SK-N-MC (cell line): ENCODE data around the gene COL17A1.

Experiments used
- DNase-seq: peaks from one replicate; pipeline ENCODE4 v3.0.0-alpha.2; 2011; ENCODE audit warnings: low read depth, low spot score
- H3K27ac ChIP-seq: fragments of 200-600 bp; sonication (generic); 2 replicates; pipeline ENCODE4 v1.5.1; 2016; ENCODE audit warnings: mixed run types
- H3K36me3 ChIP-seq: fragments of 200-600 bp; sonication (generic); 2 replicates; pipeline ENCODE4 v1.6.1; 2017; ENCODE audit warnings: antibody characterized with exemption, low read length, mixed read lengths; ENCODE audit not compliant: insufficient read depth
- H3K4me3 ChIP-seq: fragments of 200-600 bp; sonication (generic); 2 replicates; pipeline ENCODE4 v1.5.1; 2016
- H3K9ac ChIP-seq: fragments of 200-600 bp; sonication (generic); 2 replicates; pipeline ENCODE4 v1.8.0; 2017; ENCODE audit warnings: mixed run types, mixed read lengths; ENCODE audit not compliant: insufficient read length
- H3K9me3 ChIP-seq: fragments of 200-600 bp; sonication (generic); 2 replicates; pipeline ENCODE4 v1.6.1; 2017; ENCODE audit warnings: low read depth, mild to moderate bottlenecking, antibody characterized with exemption, low read length, moderate library complexity, mixed read lengths
- EZH2 ChIP-seq: fragments of 200-600 bp; sonication (generic); IDR thresholded peaks from one replicate; pipeline ENCODE4 v1.6.1; 2017; ENCODE audit warnings: antibody characterized with exemption
- FOXP2 ChIP-seq: optimal IDR thresholded peaks from 2 replicates; pipeline ENCODE3; 2011; ENCODE audit warnings: mild to moderate bottlenecking, moderate library complexity; ENCODE audit not compliant: insufficient read depth; ENCODE audit errors: extremely low read length, control extremely low read depth
- POLR2AphosphoS5 ChIP-seq: IDR thresholded peaks from 2 replicates; pipeline ENCODE4 v1.6.1; 2012; ENCODE audit warnings: mild to moderate bottlenecking, low read depth, low read length, borderline replicate concordance

Gene COL17A1

GRCh38 chr10:104028823-104029520 lies 56.7 kb downstream of the COL17A1 start:
- TF ChIP-seq FOXP2: no peak
- TF ChIP-seq POLR2AphosphoS5: no peak
- TF ChIP-seq EZH2: no peak
- Histone ChIP-seq H3K36me3 (peaks cover under 1% of the 10 kb centered on the region; the same call in 1 of the 2 replicates), H3K27ac (no peak overlapping the region), H3K4me3 (no peak overlapping the region), H3K9me3 (no peaks in the 10 kb centered on the region), H3K9ac (no peak overlapping the region)
- DNase-seq: no peak

GRCh38 chr10:104028146-104028545 lies 57.5 kb downstream of the COL17A1 start:
- TF ChIP-seq FOXP2 (no peak), POLR2AphosphoS5 (no peak), EZH2 (no peak)
- no peak for DNase-seq
- no peaks in the 10 kb centered on the region for H3K9me3 ChIP-seq
- no peak overlapping the region for H3K4me3 ChIP-seq
- no peak overlapping the region for H3K27ac ChIP-seq
- H3K36me3 ChIP-seq: peaks cover 7% of the 10 kb centered on the region; the same call in 1 of the 2 replicates
- no peak overlapping the region for H3K9ac ChIP-seq

GRCh38 chr10:104026762-104027161 lies 58.9 kb downstream of the COL17A1 start:
- Histone ChIP-seq H3K27ac (no peak overlapping the region), H3K9me3 (no peaks in the 10 kb centered on the region), H3K4me3 (no peak overlapping the region), H3K36me3 (peaks cover 7% of the 10 kb centered on the region; the same call in 1 of the 2 replicates), H3K9ac (no peak overlapping the region)
- DNase-seq: no peak
- TF ChIP-seq EZH2: no peak
- no peak for TF ChIP-seq POLR2AphosphoS5

DNA sequence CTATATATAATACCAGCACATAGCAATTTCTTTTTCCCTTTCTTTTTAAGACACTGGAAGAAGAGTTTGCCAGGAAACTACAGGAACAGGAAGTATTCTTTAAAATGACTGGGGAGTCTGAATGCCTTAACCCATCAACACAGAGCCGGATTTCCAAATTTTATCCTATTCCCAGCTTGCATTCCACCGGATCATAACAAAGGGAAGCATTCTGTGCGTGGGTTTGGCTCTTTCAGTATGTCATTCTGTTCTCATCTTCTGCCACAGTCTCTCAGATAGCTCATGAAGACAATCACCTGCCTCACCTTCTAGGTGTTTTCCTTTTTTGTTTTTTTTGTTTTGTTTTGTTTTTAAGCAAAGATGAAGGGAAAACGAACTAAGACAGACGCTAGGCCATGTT lies 60.2 kb downstream of the COL17A1 start:
- DNase-seq: no peak
- no peak for TF ChIP-seq FOXP2
- no peak for TF ChIP-seq POLR2AphosphoS5
- no peak for TF ChIP-seq EZH2
- H3K9me3 ChIP-seq: no peaks in the 10 kb centered on the region
- H3K4me3 ChIP-seq: no peak overlapping the region
- peaks cover 11% of the 10 kb centered on the region for H3K36me3 ChIP-seq
- no peak overlapping the region for H3K9ac ChIP-seq
- H3K27ac ChIP-seq: no peak overlapping the region

DNA sequence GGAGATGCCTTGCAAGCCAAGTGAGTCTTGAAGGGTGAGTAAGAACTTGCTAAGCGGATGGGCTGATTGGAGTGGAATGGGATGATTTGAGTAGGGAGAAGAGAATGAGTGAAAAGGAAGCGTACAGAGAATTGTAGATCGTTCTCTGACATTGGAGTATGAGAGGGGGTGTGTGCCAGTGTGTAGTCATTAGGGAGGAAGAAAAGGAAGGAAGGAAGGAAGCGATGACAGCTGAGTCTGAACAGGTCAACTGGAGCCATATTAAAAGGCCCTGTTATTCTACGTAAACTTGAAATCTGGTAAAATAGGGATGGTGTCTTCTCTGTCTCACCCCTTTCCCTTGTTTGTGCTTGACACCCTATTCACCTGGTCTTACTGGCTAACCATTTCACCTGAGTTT lies 63.7 kb downstream of the COL17A1 start:
- no peak for DNase-seq
- Histone ChIP-seq H3K36me3 (peaks cover 26% of the 10 kb centered on the region), H3K9me3 (no peaks in the 10 kb centered on the region)

DNA sequence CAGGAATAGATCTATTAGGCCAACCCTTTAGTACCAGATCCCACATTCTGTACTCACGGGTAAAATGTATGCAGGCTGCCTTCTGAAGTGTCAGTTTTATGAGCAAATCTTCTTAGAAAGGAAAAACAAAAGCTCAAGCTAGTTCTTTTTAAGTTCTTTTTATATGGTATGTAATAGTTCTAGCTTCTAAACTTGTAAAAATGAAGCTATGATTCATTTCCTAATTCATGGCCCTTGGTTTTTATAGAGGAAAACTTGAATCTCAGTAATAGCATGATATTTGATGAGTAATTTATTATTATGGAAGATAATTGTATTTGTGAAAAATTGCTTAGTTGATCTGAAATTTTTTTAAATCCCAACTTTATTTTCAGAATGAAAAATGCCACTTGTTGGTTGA lies 64.4 kb downstream of the COL17A1 start:
- H3K36me3 ChIP-seq: peaks cover 26% of the 10 kb centered on the region

More for the DNA sequence above, 63.7 kb downstream of the COL17A1 start:
- no peak overlapping the region for H3K9ac ChIP-seq
- TF ChIP-seq POLR2AphosphoS5 (no peak), EZH2 (no peak), FOXP2 (no peak)
- no peak overlapping the region for H3K4me3 ChIP-seq
- H3K27ac ChIP-seq: no peak overlapping the region

GRCh38 chr10:104020020-104020419 lies 65.7 kb downstream of the COL17A1 start:
- Histone ChIP-seq H3K36me3 (peaks cover 26% of the 10 kb centered on the region), H3K27ac (no peak overlapping the region), H3K9me3 (no peaks in the 10 kb centered on the region), H3K9ac (no peak overlapping the region), H3K4me3 (no peak overlapping the region)
- no peak for TF ChIP-seq EZH2
- no peak for TF ChIP-seq POLR2AphosphoS5
- TF ChIP-seq FOXP2: no peak
- DNase-seq: no peak

More for the DNA sequence above, 64.4 kb downstream of the COL17A1 start:
- Histone ChIP-seq H3K9me3 (no peaks in the 10 kb centered on the region), H3K27ac (no peak overlapping the region), H3K4me3 (no peak overlapping the region), H3K9ac (no peak overlapping the region)
- DNase-seq: no peak
- TF ChIP-seq POLR2AphosphoS5 (no peak), FOXP2 (no peak), EZH2 (no peak)

- no peak overlapping the region for H3K27ac ChIP-seq
- no peak for TF ChIP-seq POLR2AphosphoS5
- no peak for TF ChIP-seq EZH2
- TF ChIP-seq FOXP2: no peak
- H3K4me3 ChIP-seq: no peak overlapping the region
- no peak overlapping the region for H3K9ac ChIP-seq
- no peaks in the 10 kb centered on the region for H3K9me3 ChIP-seq
- H3K36me3 ChIP-seq: peaks cover 20% of the 10 kb centered on the region
- no peak for DNase-seq
These were observed 67.2 kb downstream of the COL17A1 start for GRCh38 chr10:104018471-104018870.

GRCh38 chr10:104016661-104017060 lies 69.0 kb downstream of the COL17A1 start:
- H3K9ac ChIP-seq: no peak overlapping the region

More at GRCh38 chr10:104016661-104017060, 69.0 kb downstream of the COL17A1 start:
- DNase-seq: no peak
- no peak for TF ChIP-seq EZH2
- no peak for TF ChIP-seq POLR2AphosphoS5
- TF ChIP-seq FOXP2: no peak
- H3K4me3 ChIP-seq: no peak overlapping the region
- no peak overlapping the region for H3K27ac ChIP-seq
- H3K36me3 ChIP-seq: peaks cover 18% of the 10 kb centered on the region
- H3K9me3 ChIP-seq: no peaks in the 10 kb centered on the region
